Measurements from ENCODE around the gene KIAA1755. TPM values are rescaled to one million over a fixed set of nuclear protein-coding genes. Genes with fewer than 3 reads are reported as not detected.

Gene KIAA1755
- total RNA-seq, 2 experiments from 2014 or later: not detected

GRCh38 chr20:38299963-38300362 is 39.4 kb upstream of the KIAA1755 start:
- Mint-ChIP-seq H3K27ac (no peak overlapping the region), H3K36me3 (no peaks in the 10 kb centered on the region), H3K9me3 (no peaks in the 10 kb centered on the region), H3K27me3 (peaks cover 34% of the 10 kb centered on the region), H3K4me3 (no peak overlapping the region), H3K4me1 (ENCODE audit: low read depth) (peaks cover 8% of the 10 kb centered on the region)
- POLR2A ChIA-PET: no interaction called here
- CTCF ChIA-PET: interaction anchor here (1.4 kb wide), 1 partner anchor 79 kb away, joined by 3 read pairs; no protein-coding TSS in a partner anchor
- DNase-seq: no peak
- intact Hi-C loops (cut with micrococcal nuclease): no loop called here

GRCh38 chr20:38298768-38299288 is 38.3 kb upstream of the KIAA1755 start:
- no peak overlapping the region for H3K27ac Mint-ChIP-seq
- H3K27me3 Mint-ChIP-seq: peaks cover 22% of the 10 kb centered on the region
- ChIA-PET POLR2A (no interaction called here), CTCF (interaction anchor here (1.4 kb wide), 1 partner anchor 77 kb away, joined by 3 read pairs; no protein-coding TSS in a partner anchor)
- no peak for DNase-seq
- intact Hi-C loops (cut with micrococcal nuclease): no loop called here
- H3K4me1 Mint-ChIP-seq (ENCODE audit: low read depth): peaks cover under 1% of the 10 kb centered on the region
- H3K4me3 Mint-ChIP-seq: no peak overlapping the region
- no peaks in the 10 kb centered on the region for H3K9me3 Mint-ChIP-seq
- no peaks in the 10 kb centered on the region for H3K36me3 Mint-ChIP-seq

- no peak overlapping the region for H3K27ac Mint-ChIP-seq
- POLR2A ChIA-PET: no interaction called here
- H3K4me3 Mint-ChIP-seq: no peak overlapping the region
- intact Hi-C loops (cut with micrococcal nuclease): no loop called here
- H3K27me3 Mint-ChIP-seq: peaks cover 16% of the 10 kb centered on the region
- no peaks in the 10 kb centered on the region for H3K36me3 Mint-ChIP-seq
- no peaks in the 10 kb centered on the region for H3K9me3 Mint-ChIP-seq
- DNase-seq: no peak
- no peaks in the 10 kb centered on the region for H3K4me1 Mint-ChIP-seq (ENCODE audit: low read depth)
- CTCF ChIA-PET: no interaction called here
Measured at GRCh38 chr20:38297916-38298674, 37.6 kb upstream of the KIAA1755 start.

GRCh38 chr20:38296433-38296832 is 35.9 kb upstream of the KIAA1755 start:
- ChIA-PET CTCF (no interaction called here), POLR2A (no interaction called here)
- no peak for DNase-seq
- Mint-ChIP-seq H3K27me3 (peaks cover 10% of the 10 kb centered on the region), H3K4me3 (no peak overlapping the region), H3K9me3 (no peaks in the 10 kb centered on the region), H3K4me1 (ENCODE audit: low read depth) (no peaks in the 10 kb centered on the region), H3K27ac (no peak overlapping the region), H3K36me3 (no peaks in the 10 kb centered on the region)
- intact Hi-C loops (cut with micrococcal nuclease): no loop called here

GRCh38 chr20:38295811-38296210 is 35.3 kb upstream of the KIAA1755 start:
- Mint-ChIP-seq H3K4me1 (ENCODE audit: low read depth) (no peaks in the 10 kb centered on the region), H3K27ac (no peak overlapping the region), H3K9me3 (no peaks in the 10 kb centered on the region), H3K27me3 (peaks cover 5% of the 10 kb centered on the region), H3K36me3 (no peaks in the 10 kb centered on the region), H3K4me3 (no peak overlapping the region)
- DNase-seq: no peak
- CTCF ChIA-PET: no interaction called here
- intact Hi-C loops (cut with micrococcal nuclease): no loop called here
- POLR2A ChIA-PET: no interaction called here

GRCh38 chr20:38294076-38294591 is 33.6 kb upstream of the KIAA1755 start:
- no peaks in the 10 kb centered on the region for H3K9me3 Mint-ChIP-seq
- no peaks in the 10 kb centered on the region for H3K4me1 Mint-ChIP-seq (ENCODE audit: low read depth)
- H3K27me3 Mint-ChIP-seq: peaks cover 5% of the 10 kb centered on the region
- intact Hi-C loops (cut with micrococcal nuclease): no loop called here
- H3K4me3 Mint-ChIP-seq: no peak overlapping the region
- H3K36me3 Mint-ChIP-seq: no peaks in the 10 kb centered on the region
- ChIA-PET POLR2A (no interaction called here), CTCF (no interaction called here)
- no peak overlapping the region for H3K27ac Mint-ChIP-seq
- DNase-seq: no peak

- intact Hi-C loops (cut with micrococcal nuclease): no loop called here
- H3K4me1 Mint-ChIP-seq (ENCODE audit: low read depth): no peaks in the 10 kb centered on the region
- CTCF ChIA-PET: no interaction called here
- H3K4me3 Mint-ChIP-seq: no peak overlapping the region
- no peak overlapping the region for H3K27ac Mint-ChIP-seq
- H3K27me3 Mint-ChIP-seq: peaks cover 5% of the 10 kb centered on the region
- POLR2A ChIA-PET: no interaction called here
- no peaks in the 10 kb centered on the region for H3K36me3 Mint-ChIP-seq
- no peaks in the 10 kb centered on the region for H3K9me3 Mint-ChIP-seq
- DNase-seq: no peak
Measured at GRCh38 chr20:38293491-38294065, 33.0 kb upstream of the KIAA1755 start.

- H3K27me3 Mint-ChIP-seq: peaks cover 13% of the 10 kb centered on the region
- H3K27ac Mint-ChIP-seq: no peak overlapping the region
- no peaks in the 10 kb centered on the region for H3K9me3 Mint-ChIP-seq
- intact Hi-C loops (cut with micrococcal nuclease): no loop called here
- H3K4me3 Mint-ChIP-seq: no peak overlapping the region
- POLR2A ChIA-PET: no interaction called here
- H3K36me3 Mint-ChIP-seq: no peaks in the 10 kb centered on the region
- H3K4me1 Mint-ChIP-seq (ENCODE audit: low read depth): no peaks in the 10 kb centered on the region
- CTCF ChIA-PET: no interaction called here
- DNase-seq: no peak
Measured at GRCh38 chr20:38291966-38292365, 31.4 kb upstream of the KIAA1755 start.

GRCh38 chr20:38290829-38291814 is 30.6 kb upstream of the KIAA1755 start:
- no peaks in the 10 kb centered on the region for H3K36me3 Mint-ChIP-seq
- POLR2A ChIA-PET: no interaction called here
- H3K4me3 Mint-ChIP-seq: no peak overlapping the region
- no peaks in the 10 kb centered on the region for H3K9me3 Mint-ChIP-seq
- intact Hi-C loops (cut with micrococcal nuclease): no loop called here
- H3K27me3 Mint-ChIP-seq: peaks cover 13% of the 10 kb centered on the region
- H3K4me1 Mint-ChIP-seq (ENCODE audit: low read depth): no peaks in the 10 kb centered on the region
- CTCF ChIA-PET: interaction anchor here (1.0 to 1.1 kb wide), 2 partner anchors 14 to 233 kb away, joined by 3 to 6 read pairs; partner anchors contain the start of gene BPI
- no peak overlapping the region for H3K27ac Mint-ChIP-seq
- peak; percentile 11 for DNase-seq

- peaks cover 11% of the 10 kb centered on the region for H3K27me3 Mint-ChIP-seq
- H3K9me3 Mint-ChIP-seq: no peaks in the 10 kb centered on the region
- intact Hi-C loops (cut with micrococcal nuclease): no loop called here
- CTCF ChIA-PET: no interaction called here
- POLR2A ChIA-PET: no interaction called here
- H3K27ac Mint-ChIP-seq: no peak overlapping the region
- no peak overlapping the region for H3K4me3 Mint-ChIP-seq
- H3K4me1 Mint-ChIP-seq (ENCODE audit: low read depth): no peaks in the 10 kb centered on the region
- no peak for DNase-seq
- no peaks in the 10 kb centered on the region for H3K36me3 Mint-ChIP-seq
Measured at GRCh38 chr20:38286586-38287531, 26.3 kb upstream of the KIAA1755 start.

- Mint-ChIP-seq H3K4me1 (ENCODE audit: low read depth) (no peaks in the 10 kb centered on the region), H3K36me3 (no peaks in the 10 kb centered on the region), H3K4me3 (no peak overlapping the region), H3K9me3 (no peaks in the 10 kb centered on the region), H3K27me3 (peaks cover 9% of the 10 kb centered on the region), H3K27ac (no peak overlapping the region)
- DNase-seq: no peak
- intact Hi-C loops (cut with micrococcal nuclease): no loop called here
- ChIA-PET CTCF (no interaction called here), POLR2A (no interaction called here)
Measured at GRCh38 chr20:38284893-38285444, 24.4 kb upstream of the KIAA1755 start.

All from activated CD4-positive, alpha-beta memory T cell treated with anti-CD3 and anti-CD28 coated beads for 36 hours (primary cell).